Measurements from ENCODE around the gene IGSF11. TPM values are rescaled to one million over a fixed set of nuclear protein-coding genes. Genes with fewer than 3 reads are reported as not detected.

IGSF11 gene
- polyA plus RNA-seq, 3 donors = not detected

DNA sequence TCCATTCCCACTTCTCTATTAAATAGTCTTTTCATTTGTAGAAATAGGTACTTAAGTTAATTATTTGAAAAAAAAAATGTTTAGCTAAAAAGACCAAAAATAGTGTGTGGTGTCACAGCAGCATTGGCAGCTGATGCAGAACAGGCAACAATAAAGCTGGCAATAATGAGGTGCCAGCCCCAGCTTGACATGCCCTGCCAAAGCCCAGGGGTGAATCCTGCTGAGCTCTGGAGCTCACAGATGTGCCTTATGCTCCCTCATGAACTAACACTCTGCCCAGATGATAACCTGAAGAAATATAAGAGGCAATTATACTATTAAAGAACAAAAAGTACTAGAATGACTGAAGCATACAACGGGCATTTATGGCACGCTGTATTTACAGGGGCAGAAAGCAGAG lies 63.8 kb downstream of the IGSF11 start:
- Histone ChIP-seq H3K4me1 (ENCODE audit: control insufficient read depth in 1 of 2, insufficient read depth in 2 of 2, low read length in 2 of 2) (no peaks in the 10 kb centered on the region), H3K9me3 (replicated peaks in 1 of 2; ENCODE audit: control insufficient read depth in 1 of 2, insufficient read depth in 1 of 2, low read length in 2 of 2) (no peaks in the 10 kb centered on the region), H3K79me2 (ENCODE audit: insufficient read depth, low read length) (no peaks in the 10 kb centered on the region), H4K20me1 (ENCODE audit: insufficient read depth, low read length) (no peaks in the 10 kb centered on the region), H3K9ac (ENCODE audit: insufficient read depth, low read length, poor library complexity, severe bottlenecking) (no peak overlapping the region), H3K36me3 (replicated peaks in 1 of 2; ENCODE audit: control insufficient read depth in 1 of 2, insufficient read depth in 2 of 2, low read length in 2 of 2) (no peaks in the 10 kb centered on the region), H3K4me3 (replicated peaks in 1 of 3; ENCODE audit: low read depth in 2 of 3, low read length in 3 of 3) (no peak overlapping the region), H2AFZ (ENCODE audit: insufficient read depth, low read depth, low read length, poor library complexity, severe bottlenecking) (no peak overlapping the region), H3K27me3 (ENCODE audit: control insufficient read depth in 2 of 2, insufficient read depth in 2 of 2, low read length in 2 of 2) (no peaks in the 10 kb centered on the region), H3K4me2 (replicated peaks; ENCODE audit: extremely low read depth, low read length, poor library complexity, severe bottlenecking) (no peak overlapping the region), H3K27ac (ENCODE audit: low read depth in 1 of 2, low read length in 2 of 2) (no peak overlapping the region)
- no peaks in the 10 kb centered on the region for H3K4me1 Mint-ChIP-seq
- intact Hi-C loops (cut with micrococcal nuclease) = no loop called here
- H3K27ac Mint-ChIP-seq = peak overlapping the region in 1 of 7 donors; percentile 53
- no peak overlapping the region for H3K4me3 Mint-ChIP-seq
- H3K9me3 Mint-ChIP-seq = peaks cover 0 to 3% (median 0%) of the 10 kb centered on the region in 7 donors
- no peak for DNase-seq
- H3K36me3 Mint-ChIP-seq = no peaks in the 10 kb centered on the region
- no peaks in the 10 kb centered on the region for H3K27me3 Mint-ChIP-seq (ENCODE audit: low read depth in 3 of 3)
- no peak for TF ChIP-seq CTCF (IDR thresholded peaks at IDR 0.05)
- no CpG with 5 or more reads among the region's 2 CpGs for WGBS (ENCODE audit: insufficient coverage)

GRCh38 chr3:118968640-118969039 lies 66.0 kb downstream of the IGSF11 start:
- Histone ChIP-seq H4K20me1 (ENCODE audit: insufficient read depth, low read length) (no peaks in the 10 kb centered on the region), H3K27me3 (ENCODE audit: control insufficient read depth in 2 of 2, insufficient read depth in 2 of 2, low read length in 2 of 2) (no peaks in the 10 kb centered on the region), H3K9me3 (replicated peaks in 1 of 2; ENCODE audit: control insufficient read depth in 1 of 2, insufficient read depth in 1 of 2, low read length in 2 of 2) (no peaks in the 10 kb centered on the region), H3K79me2 (ENCODE audit: insufficient read depth, low read length) (no peaks in the 10 kb centered on the region), H2AFZ (ENCODE audit: insufficient read depth, low read depth, low read length, poor library complexity, severe bottlenecking) (no peak overlapping the region), H3K4me3 (replicated peaks in 1 of 3; ENCODE audit: low read depth in 2 of 3, low read length in 3 of 3) (no peak overlapping the region), H3K27ac (ENCODE audit: low read depth in 1 of 2, low read length in 2 of 2) (no peak overlapping the region), H3K36me3 (replicated peaks in 1 of 2; ENCODE audit: control insufficient read depth in 1 of 2, insufficient read depth in 2 of 2, low read length in 2 of 2) (no peaks in the 10 kb centered on the region), H3K4me1 (ENCODE audit: control insufficient read depth in 1 of 2, insufficient read depth in 2 of 2, low read length in 2 of 2) (no peaks in the 10 kb centered on the region), H3K4me2 (replicated peaks; ENCODE audit: extremely low read depth, low read length, poor library complexity, severe bottlenecking) (no peak overlapping the region), H3K9ac (ENCODE audit: insufficient read depth, low read length, poor library complexity, severe bottlenecking) (no peak overlapping the region)
- H3K9me3 Mint-ChIP-seq = peaks cover 0 to 3% (median 0%) of the 10 kb centered on the region in 7 donors
- no peak overlapping the region for H3K4me3 Mint-ChIP-seq
- no peak overlapping the region for H3K27ac Mint-ChIP-seq
- no peak for DNase-seq
- H3K36me3 Mint-ChIP-seq = no peaks in the 10 kb centered on the region
- H3K4me1 Mint-ChIP-seq = no peaks in the 10 kb centered on the region
- no peak for TF ChIP-seq CTCF (IDR thresholded peaks at IDR 0.05)
- H3K27me3 Mint-ChIP-seq (ENCODE audit: low read depth in 3 of 3) = no peaks in the 10 kb centered on the region
- WGBS (ENCODE audit: insufficient coverage) = no CpG with 5 or more reads among the region's 2 CpGs
- intact Hi-C loops (cut with micrococcal nuclease) = no loop called here
